Muscle layer of colon (tissue), 2 donors: ENCODE measurements around the gene FSTL4.

ENCODE experiments used
- H3K27ac ChIP-seq: one replicate; pipeline ENCODE4 v1.7.0; 2013; ENCODE audit warnings: low read depth, mild to moderate bottlenecking, low read length, moderate library complexity
- H3K27me3 ChIP-seq, 2 donors: one replicate each; pipeline ENCODE4 v1.7.0; 2013; ENCODE audit warnings: low read length in 2 of 2, mild to moderate bottlenecking in 2 of 2; ENCODE audit not compliant: insufficient read depth in 2 of 2, control insufficient read depth in 1 of 2
- H3K36me3 ChIP-seq: one replicate; pipeline ENCODE4 v1.7.0; 2013; ENCODE audit warnings: mild to moderate bottlenecking, low read length; ENCODE audit not compliant: insufficient read depth
- H3K4me1 ChIP-seq: one replicate; pipeline ENCODE4 v1.7.0; 2013; ENCODE audit warnings: mild to moderate bottlenecking, low read length; ENCODE audit not compliant: insufficient read depth
- H3K4me3 ChIP-seq, 2 donors: one replicate each; pipeline ENCODE4 v1.7.0; 2013; ENCODE audit warnings: low read length in 2 of 2, low read depth in 1 of 2, mild to moderate bottlenecking in 1 of 2, moderate library complexity in 1 of 2
- H3K9ac ChIP-seq: one replicate; pipeline ENCODE4 v1.7.0; 2013; ENCODE audit warnings: low read length
- H3K9me3 ChIP-seq: one replicate; pipeline ENCODE4 v1.7.0; 2013; ENCODE audit warnings: mild to moderate bottlenecking, low read length
- donor health status: abdominal sarcoma.
- donor health status: Adenocarcinoma of cecum.

The FSTL4 gene

DNA sequence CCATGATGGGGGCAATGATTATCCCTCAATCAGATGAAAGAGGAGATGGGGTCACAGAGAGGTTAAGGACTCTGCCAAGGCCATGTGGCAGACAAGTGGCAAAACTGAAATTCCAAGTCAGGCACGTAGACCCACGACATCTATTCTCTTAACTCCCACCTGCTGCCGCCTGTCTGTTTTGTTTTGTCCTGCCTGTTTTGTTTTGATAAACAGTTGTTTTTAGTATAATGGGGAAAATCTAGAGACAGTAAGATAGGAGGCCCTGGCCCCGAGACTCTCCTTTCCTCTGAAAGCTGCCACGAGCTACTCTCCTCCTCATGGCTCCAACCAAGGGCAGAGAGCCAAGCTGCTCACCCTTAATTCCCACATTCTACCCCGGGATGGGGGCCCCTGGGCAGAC, 4.9 kb downstream of the FSTL4 start:
- Histone ChIP-seq H3K9me3 (no peaks in the 10 kb centered on the region), H3K4me1 (peaks cover 18% of the 10 kb centered on the region), H3K9ac (no peak overlapping the region), H3K27ac (no peak overlapping the region), H3K4me3 (no peak overlapping the region), H3K27me3 (peaks cover 28 to 34% of the 10 kb centered on the region in 2 donors), H3K36me3 (no peaks in the 10 kb centered on the region)

DNA sequence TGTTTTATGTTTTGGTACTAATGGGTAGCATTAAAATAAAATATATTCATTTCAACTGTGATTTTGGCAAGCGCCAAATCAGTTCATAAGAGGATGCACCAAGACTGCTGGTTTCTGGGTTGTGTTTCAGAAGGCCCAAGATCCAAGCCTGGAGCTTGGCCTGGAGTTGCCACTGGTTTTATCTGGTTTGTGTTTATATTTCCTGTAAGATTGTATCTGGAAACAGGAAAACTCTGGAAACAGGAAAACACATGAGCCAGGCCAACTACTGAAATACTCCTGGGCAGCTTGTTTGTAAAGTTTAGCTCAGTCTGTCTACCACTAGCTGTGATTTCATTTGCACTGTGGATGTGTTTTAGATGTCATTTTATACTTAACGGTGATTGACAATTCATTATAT, 5.5 kb downstream of the FSTL4 start:
- no peak overlapping the region for H3K9ac ChIP-seq
- no peak overlapping the region for H3K4me3 ChIP-seq
- H3K36me3 ChIP-seq, result no peaks in the 10 kb centered on the region
- H3K4me1 ChIP-seq, result peaks cover 15% of the 10 kb centered on the region
- no peak overlapping the region for H3K27ac ChIP-seq
- no peaks in the 10 kb centered on the region for H3K9me3 ChIP-seq
- peaks cover 28 to 29% of the 10 kb centered on the region in 2 donors for H3K27me3 ChIP-seq

DNA sequence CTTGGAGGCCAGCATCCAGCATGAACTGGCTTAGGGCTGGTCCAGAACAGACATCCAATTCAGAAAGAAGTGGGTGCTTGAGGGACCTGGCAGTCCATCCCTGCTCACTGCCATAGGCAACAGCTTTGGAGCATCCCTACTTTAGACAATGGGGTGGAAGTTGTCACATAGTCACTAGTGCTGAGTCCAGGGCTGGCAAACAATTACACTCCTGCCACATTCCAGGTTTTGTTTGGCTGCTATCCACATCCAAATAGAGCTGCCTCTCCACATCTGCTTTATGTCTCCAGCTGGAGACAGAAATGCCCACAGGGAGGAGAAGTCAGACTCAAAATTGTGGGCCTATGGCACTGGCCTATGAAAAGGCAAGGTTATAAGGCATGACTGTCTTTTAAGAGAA, 7.0 kb downstream of the FSTL4 start:
- H3K27ac ChIP-seq, result no peak overlapping the region
- no peak overlapping the region for H3K9ac ChIP-seq
- H3K4me3 ChIP-seq, result no peak overlapping the region
- peaks cover 7% of the 10 kb centered on the region for H3K4me1 ChIP-seq
- H3K27me3 ChIP-seq, result peaks cover 14 to 15% of the 10 kb centered on the region in 2 donors
- no peaks in the 10 kb centered on the region for H3K9me3 ChIP-seq
- H3K36me3 ChIP-seq, result no peaks in the 10 kb centered on the region

DNA sequence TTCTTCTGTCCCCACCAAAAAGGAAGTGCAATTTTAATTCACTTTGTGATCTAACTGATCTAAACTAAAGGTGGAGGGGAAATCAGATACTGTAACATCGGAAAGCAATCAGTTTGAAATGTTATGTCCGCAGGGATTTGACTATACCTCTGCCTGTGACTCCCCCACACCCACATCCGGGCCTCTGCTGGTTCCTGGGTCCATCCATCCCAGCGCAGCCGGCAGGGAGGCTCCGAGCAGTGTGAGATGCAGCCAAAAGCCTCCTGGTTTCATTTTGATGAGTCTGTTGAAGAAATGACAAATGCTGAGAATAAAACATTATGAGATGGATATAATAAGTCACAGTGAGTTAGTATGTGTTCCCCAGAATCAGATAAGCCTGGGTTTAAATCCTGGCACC, 8.6 kb downstream of the FSTL4 start:
- no peak overlapping the region for H3K4me3 ChIP-seq
- H3K9ac ChIP-seq, result no peak overlapping the region
- H3K36me3 ChIP-seq, result no peaks in the 10 kb centered on the region
- H3K9me3 ChIP-seq, result no peaks in the 10 kb centered on the region
- peaks cover 7% of the 10 kb centered on the region for H3K4me1 ChIP-seq
- no peak overlapping the region for H3K27ac ChIP-seq
- H3K27me3 ChIP-seq, result peaks cover 0 to 1% of the 10 kb centered on the region in 2 donors

DNA sequence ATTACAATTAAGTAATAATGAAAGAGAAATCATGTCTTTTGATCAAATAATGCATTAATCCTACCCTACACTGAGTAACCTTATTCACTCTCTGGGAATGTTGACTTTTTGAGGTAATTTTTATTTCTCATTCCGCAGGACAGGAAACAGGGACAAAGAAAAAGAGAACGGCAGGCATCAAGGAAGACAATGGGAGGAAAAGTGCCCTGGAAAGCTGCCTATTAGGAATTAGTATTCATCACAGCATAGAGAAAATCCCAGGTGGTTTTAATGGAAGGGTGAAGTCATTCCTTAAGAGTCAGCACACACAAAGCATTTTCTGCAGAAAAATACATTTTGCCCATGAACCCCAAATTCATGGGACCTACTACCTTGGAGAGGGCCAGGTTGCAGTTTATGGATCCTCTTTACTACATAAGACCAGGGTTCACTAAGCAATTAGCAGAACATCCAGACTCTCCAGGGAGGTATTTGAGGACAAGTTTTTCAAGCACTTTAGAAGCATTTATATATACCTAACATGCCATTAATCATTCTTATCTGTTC, 9.4 kb downstream of the FSTL4 start:
- H3K27me3 ChIP-seq, result no peaks in the 10 kb centered on the region
- H3K27ac ChIP-seq, result no peak overlapping the region
- H3K9me3 ChIP-seq, result no peaks in the 10 kb centered on the region
- no peaks in the 10 kb centered on the region for H3K36me3 ChIP-seq
- H3K9ac ChIP-seq, result no peak overlapping the region
- H3K4me3 ChIP-seq, result no peak overlapping the region
- peaks cover 7% of the 10 kb centered on the region for H3K4me1 ChIP-seq

DNA sequence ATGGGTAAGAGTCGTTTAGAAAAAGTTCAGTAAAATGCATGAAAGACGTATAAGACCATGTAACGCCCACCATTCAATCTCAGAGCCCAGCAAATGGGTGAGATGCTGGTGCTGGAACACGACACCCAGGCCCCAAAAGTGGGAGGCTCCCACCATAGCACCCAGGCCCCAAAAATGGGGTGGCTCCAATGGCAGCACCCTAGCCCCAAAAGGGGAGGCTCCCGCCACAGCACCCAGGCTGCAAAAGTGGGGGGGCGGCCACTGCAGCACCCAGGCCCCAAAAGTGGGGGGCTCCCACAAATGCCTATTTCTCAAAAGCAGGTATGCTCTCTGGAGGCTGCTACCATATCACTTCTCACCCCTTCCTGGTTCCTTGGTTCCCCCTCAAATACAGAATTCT, 12.7 kb downstream of the FSTL4 start:
- Histone ChIP-seq H3K4me3 (no peak overlapping the region), H3K27ac (no peak overlapping the region), H3K9me3 (no peaks in the 10 kb centered on the region), H3K27me3 (no peaks in the 10 kb centered on the region), H3K36me3 (no peaks in the 10 kb centered on the region), H3K4me1 (no peaks in the 10 kb centered on the region), H3K9ac (no peak overlapping the region)

DNA sequence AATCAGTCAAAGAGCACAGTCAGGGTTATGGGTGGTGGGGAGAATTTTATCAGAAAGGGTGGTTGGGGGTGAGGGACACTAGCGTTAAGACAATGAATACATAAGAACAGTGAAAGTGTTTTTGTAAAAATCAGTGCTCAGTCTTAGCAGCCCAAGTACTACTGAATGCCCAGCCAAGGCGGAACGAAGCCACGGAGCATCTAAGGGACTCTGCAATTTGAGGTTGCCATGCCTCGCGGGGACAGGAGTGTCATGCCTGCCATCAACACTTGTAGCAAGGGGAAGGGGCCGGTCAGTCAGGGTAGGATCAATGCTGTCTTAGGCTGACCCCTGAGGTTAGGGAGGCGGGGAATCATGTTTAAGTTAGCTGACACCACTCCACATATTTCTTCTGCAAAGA, 13.3 kb downstream of the FSTL4 start:
- Histone ChIP-seq H3K4me3 (no peak overlapping the region), H3K27me3 (no peaks in the 10 kb centered on the region), H3K9ac (no peak overlapping the region), H3K27ac (no peak overlapping the region), H3K9me3 (no peaks in the 10 kb centered on the region), H3K36me3 (no peaks in the 10 kb centered on the region), H3K4me1 (no peaks in the 10 kb centered on the region)

DNA sequence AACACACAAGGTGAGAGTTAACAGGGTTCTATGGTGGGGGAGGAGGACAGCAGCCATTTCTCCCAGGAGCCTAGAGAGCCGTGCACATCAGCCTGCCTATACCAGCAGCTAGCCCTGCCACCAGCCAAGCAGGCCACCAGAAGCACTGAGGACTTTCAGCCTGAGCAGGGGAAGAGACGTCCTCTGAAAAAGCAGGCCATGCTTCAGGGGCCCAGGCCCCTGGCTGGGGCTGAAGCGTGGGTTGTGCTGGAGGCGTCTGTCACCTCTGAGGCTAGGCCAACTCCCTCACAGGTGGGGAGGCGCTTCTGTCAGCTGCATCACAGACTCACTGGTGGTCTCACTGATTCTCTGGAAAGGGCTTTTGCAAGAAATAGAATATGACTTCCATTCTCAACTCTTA, 16.3 kb downstream of the FSTL4 start:
- Histone ChIP-seq H3K27me3 (no peaks in the 10 kb centered on the region), H3K4me3 (no peak overlapping the region), H3K36me3 (no peaks in the 10 kb centered on the region), H3K9ac (no peak overlapping the region), H3K9me3 (no peaks in the 10 kb centered on the region), H3K27ac (no peak overlapping the region), H3K4me1 (no peaks in the 10 kb centered on the region)

DNA sequence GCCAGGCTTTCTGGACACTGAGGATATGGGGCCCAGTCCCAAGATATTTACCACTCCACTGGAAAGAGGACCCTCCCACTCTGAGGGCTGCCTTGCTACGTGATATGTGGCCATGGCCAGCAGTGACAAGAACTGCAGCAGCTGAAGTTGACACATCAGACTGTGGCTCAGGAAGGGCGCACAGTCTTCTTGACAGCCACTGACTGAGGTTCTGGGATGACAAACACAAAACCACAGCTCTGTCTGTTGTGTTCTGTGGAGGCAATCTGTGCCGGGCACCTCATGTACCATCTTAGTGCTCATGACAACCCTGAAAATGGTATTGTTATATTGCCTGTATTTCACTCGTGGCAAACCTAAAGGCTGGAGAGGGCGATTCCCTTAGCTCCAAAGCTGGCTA, 16.9 kb downstream of the FSTL4 start:
- H3K4me3 ChIP-seq, result no peak overlapping the region
- H3K27me3 ChIP-seq, result no peaks in the 10 kb centered on the region
- H3K9ac ChIP-seq, result no peak overlapping the region
- no peaks in the 10 kb centered on the region for H3K9me3 ChIP-seq
- no peaks in the 10 kb centered on the region for H3K4me1 ChIP-seq
- H3K27ac ChIP-seq, result no peak overlapping the region
- H3K36me3 ChIP-seq, result no peaks in the 10 kb centered on the region

DNA sequence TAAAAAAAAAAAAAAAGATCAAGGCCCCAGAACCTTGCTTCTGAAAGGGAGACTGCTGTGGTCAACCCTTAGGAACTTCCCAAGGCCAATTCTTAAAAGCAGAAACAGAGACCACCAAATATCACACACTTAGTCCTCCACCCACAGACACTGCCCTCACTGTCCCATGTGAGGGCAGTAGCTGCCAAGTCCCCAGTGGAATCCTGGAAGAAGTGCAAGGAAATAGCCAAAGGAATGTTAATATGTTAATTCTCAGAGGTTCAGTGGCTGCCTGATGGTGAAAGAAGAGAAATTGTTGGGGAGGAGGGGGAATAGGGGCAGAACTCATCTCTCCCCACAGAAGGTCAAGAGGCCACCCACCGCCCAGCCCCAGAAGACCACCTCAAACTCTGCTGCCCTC, 23.1 kb downstream of the FSTL4 start:
- Histone ChIP-seq H3K9me3 (no peaks in the 10 kb centered on the region), H3K27me3 (no peaks in the 10 kb centered on the region), H3K27ac (no peak overlapping the region), H3K9ac (no peak overlapping the region), H3K4me1 (no peaks in the 10 kb centered on the region), H3K36me3 (no peaks in the 10 kb centered on the region), H3K4me3 (no peak overlapping the region)

DNA sequence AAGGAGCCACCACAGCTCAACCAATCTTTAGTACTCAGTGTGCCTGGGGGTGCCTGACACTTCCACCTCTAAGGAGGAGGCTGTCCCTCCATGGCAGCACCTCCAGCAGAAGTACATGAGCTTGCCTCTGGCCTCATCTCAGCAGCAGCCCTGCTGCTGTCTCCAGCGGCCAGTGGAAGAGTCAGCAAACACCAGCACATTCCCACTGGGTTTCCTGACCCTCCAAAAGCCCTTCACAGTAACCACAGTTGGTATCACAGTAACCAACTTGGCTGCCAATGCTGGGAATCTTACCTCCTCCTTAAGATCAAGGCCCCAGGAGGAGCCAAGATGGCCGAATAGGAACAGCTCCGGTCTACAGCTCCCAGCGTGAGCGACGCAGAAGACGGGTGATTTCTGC, 29.4 kb downstream of the FSTL4 start:
- Histone ChIP-seq H3K9me3 (no peaks in the 10 kb centered on the region), H3K9ac (no peak overlapping the region), H3K36me3 (no peaks in the 10 kb centered on the region), H3K4me3 (no peak overlapping the region), H3K27me3 (peaks cover 0 to 4% of the 10 kb centered on the region in 2 donors), H3K4me1 (no peaks in the 10 kb centered on the region), H3K27ac (no peak overlapping the region)

DNA sequence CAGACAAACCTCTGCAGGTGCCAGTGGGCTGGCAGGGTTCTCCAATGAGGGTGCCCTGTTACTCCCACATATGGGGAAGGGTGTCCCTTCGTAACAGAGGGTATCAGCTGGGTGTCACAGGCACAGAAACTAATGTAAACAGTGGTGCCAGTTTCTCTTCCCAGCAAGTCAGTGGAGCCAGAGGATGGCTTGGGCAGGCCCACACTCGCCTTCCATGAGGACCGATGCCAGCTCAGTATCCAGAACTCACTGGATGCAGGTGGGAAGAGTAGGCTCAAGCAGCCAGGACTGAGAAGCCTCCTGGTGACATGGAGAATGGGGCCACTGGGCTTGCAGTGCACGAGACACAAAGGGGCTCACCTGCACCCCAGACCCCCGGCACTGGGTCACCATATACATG, 30.4 kb downstream of the FSTL4 start:
- no peaks in the 10 kb centered on the region for H3K36me3 ChIP-seq
- H3K9ac ChIP-seq, result no peak overlapping the region
- H3K9me3 ChIP-seq, result no peaks in the 10 kb centered on the region
- no peak overlapping the region for H3K27ac ChIP-seq
- no peak overlapping the region for H3K4me3 ChIP-seq
- no peaks in the 10 kb centered on the region for H3K4me1 ChIP-seq
- peaks cover 0 to 4% of the 10 kb centered on the region in 2 donors for H3K27me3 ChIP-seq
